ENCODE measurements around the gene IBTK.
"Not testable (repeated sequence)": the region's sequence is repeated elsewhere in the genome, so short reads cannot be mapped to it uniquely, and the experiment has no call there.

Gene IBTK

DNA sequence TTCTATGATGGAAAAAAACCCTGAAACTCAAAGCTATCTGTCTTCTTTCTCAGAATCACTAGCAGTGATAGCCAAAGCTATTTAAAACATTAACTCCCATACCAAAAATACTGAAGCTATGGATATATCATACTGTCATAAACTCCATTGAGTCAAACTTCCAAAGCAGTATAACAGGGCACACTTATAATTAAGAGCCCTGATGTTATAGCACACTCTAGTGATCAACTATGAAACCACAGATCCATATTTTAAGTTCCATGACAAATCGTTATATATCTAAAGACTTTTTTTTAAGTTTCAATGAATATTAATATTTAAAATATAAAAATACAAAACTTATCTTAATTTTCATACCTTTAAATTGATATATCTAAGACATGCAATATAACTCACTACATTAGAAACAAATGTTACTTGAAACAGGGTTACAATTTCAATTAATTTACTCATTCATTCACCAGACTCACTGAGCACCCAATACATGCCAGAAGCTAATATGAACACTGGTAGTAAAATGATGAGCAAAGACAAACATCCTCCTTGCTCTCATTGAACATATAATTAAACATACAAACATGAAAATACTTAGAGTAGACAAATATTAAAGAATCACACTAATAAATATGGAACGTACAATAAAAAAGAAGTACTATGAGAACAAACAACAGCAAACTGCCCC is 69.3 kb downstream of the IBTK start:
- no peak for DNase-seq (ENCODE audit: low read depth)

GRCh38 chr6:82176616-82177015 is 70.9 kb downstream of the IBTK start:
- no peak for DNase-seq (ENCODE audit: low read depth)

- no peak for DNase-seq (ENCODE audit: low read depth)
These were observed 75.0 kb downstream of the IBTK start for GRCh38 chr6:82172594-82172993.

- no peak for DNase-seq (ENCODE audit: low read depth)
These were observed 78.2 kb downstream of the IBTK start for GRCh38 chr6:82169138-82169876.

GRCh38 chr6:82166493-82166892 is 81.1 kb downstream of the IBTK start:
- no peak for DNase-seq (ENCODE audit: low read depth)

DNA sequence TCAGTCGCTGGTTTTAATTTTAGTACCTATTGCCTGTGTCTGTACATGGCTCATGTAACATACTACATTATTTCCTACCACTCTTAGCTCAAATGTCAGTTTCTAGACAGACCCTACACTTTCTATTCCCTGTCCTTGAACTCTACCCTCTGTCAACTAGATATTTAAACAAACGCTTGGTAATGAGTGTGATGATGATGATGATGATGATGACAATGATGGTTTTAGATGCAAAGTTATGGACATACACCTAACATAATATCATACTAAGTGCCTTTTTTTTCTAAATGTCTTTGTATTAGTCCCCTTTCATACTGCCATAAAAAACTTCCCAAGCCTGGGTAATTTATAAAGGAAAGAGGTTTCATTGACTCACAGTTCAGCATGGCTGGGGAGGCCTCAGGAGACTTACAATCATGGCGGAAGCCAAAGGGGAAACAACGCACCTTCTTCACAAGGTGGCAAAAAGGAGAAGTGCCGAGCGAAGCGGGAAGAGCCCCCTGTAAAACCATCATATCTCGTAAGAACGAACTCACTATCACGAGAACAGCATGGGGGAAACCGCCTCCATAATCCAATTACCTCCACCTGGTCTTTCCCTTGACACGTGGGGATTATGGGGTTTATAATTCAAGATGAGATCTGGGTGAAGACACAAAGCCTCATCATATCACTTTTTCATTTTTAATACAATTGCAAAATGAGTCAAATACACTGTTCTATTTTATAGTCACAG is 87.1 kb downstream of the IBTK start:
- DNase-seq (ENCODE audit: low read depth), result no peak

DNA sequence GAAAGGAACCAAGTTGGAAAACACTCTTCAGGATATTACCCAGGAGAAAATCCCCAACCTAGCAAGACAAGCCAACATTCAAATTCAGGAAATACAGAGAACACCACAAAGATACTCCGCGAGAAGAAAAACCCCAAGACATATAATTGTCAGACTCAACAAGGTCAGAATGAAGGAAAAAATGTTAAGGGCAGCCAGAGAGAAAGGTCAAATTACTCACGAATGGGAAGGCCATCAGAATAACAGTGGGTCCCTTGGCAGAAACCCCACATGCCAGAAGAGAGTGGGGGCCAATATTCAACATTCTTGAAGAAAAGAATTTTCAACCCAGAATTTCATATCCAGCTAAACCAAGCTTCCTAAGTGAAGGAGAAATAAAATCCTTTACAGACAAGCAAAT is 94.8 kb downstream of the IBTK start:
- not testable (repeated sequence) for DNase-seq (ENCODE audit: low read depth)

DNA sequence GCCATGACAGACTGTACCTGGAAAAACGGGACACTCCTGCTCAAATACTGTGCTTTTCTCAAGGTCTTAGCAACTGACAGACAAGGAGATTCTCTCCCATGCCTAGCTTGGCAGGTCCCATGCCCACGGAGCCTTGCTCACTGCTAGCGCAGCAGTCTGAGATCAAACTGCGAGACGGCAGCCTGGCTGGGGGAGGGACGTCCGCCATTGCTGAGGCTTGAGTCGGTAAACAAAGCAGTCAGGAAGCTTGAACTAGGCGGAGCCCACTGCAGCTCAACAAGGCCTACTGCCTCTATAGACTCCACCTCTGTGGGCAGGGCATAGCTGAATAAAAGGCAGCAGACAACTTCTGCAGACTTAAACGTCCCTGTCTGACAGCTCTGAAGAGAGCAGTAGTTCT is 96.4 kb downstream of the IBTK start:
- DNase-seq (ENCODE audit: low read depth), result not testable (repeated sequence)

- no peak for DNase-seq (ENCODE audit: low read depth)
These were observed 101.6 kb downstream of the IBTK start for GRCh38 chr6:82145926-82146452.

- no peak for DNase-seq (ENCODE audit: low read depth)
These were observed 102.6 kb downstream of the IBTK start for GRCh38 chr6:82144852-82145340.

DNA sequence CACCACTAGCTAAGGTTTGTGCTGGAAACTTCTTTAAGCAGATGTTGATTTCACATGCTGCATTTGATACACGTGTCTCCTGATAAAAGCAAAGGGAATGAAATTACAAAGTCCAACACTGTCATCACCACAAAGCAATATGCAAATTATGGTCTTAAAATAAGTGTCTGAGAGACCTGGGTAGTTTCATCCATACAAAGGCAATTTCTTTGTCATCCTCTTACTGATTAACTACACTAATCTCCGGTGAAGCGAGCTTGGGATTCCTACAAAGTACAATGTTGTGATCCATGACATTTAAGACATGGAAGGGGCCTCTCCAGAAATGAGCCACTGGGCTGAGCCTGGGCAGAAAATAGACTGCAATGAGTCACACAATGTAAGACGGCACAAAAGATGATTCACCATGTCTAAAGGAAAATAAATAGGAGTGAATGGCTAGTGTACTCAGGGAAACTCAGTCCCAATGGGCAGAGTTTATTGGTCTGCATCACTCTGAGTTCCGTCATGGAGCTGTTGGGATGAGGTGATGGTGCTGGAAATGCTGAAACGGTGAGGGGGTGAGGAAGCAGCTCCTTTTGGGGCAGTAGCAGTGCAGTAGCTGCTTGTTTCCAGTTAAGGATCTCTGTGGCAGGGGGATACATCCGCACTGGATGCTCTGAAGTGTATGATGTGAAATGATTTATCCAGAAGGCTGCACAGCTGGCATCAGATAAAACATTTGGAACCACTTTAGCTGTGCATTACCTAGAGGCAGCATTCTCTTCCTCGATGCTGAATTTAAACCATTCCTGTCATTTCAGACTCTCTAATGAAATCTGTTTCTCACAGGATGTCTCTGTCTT is 103.3 kb downstream of the IBTK start:
- DNase-seq (ENCODE audit: low read depth), result no peak

DNA sequence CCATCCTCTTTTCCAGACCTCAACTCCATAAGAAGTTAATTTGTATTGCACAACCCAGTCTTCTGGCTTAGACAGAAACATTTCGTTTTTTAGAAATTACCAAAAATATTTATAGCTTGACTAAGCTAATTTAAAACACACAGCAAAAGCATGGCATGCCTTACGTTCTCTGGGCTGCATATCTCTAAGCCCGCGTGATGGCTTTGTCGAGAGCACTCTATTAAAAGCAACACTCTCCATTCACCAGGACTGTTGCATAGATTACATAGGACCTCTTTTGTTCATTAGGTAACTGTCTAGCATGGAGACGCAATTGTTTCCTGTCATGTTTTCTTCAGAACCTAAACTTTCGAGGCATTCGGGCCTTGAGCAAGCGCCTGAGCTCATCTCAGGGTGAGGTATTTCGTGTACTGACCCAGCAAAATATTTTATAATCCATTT is 104.5 kb downstream of the IBTK start:
- no peak for DNase-seq (ENCODE audit: low read depth)

DNA sequence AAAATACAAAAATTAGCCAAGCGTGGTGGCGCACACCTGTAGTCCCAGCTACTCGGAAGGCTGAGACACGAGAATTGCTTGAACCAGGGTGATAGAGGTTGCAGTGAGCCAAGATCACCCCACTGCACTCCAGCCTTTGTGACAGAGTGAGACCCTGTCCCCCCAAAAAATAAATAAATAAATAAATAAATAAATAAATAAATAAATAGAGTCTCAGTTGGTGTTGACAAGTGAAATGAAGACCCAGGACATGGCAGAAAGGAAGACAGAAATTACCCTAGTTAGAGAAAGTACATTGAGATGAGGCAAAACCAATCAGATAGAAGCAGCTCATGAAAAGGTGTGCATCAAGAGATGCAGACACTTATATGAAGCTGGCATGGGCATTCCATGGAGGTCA is 105.0 kb downstream of the IBTK start:
- DNase-seq (ENCODE audit: low read depth), result no peak

DNA sequence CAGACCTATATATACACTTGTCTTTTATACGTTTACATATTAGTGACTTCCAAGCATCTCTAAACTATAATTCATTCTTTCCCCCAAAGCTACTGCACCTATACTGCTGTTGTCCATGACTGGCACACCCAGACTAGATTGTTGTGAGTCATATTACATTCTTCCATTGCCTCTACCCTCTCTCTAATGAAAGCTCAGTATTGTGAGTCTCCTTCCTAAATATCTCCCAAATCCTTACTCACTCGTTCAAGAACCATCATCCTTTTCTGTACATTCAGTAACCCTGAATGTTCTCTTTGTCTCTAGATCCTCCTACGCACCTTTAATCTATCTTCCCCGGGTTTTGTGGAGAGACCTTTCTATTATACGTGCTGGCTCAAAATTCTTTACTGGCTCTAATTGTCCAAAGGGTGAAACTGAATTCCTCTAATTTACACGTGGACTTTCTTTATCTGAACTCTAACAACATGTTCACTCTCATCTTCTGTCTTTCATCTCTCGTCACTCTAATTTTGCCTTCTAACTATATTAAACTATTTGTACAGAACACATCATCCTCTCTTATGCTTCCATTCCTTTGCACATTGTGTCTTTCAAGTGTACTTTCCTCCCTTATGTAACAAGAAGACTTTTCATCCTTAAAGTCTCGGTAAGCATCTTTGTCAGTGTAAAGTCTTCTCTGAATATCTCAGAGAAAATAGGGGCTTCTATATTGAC is 109.3 kb downstream of the IBTK start:
- no peak for DNase-seq (ENCODE audit: low read depth)

DNA sequence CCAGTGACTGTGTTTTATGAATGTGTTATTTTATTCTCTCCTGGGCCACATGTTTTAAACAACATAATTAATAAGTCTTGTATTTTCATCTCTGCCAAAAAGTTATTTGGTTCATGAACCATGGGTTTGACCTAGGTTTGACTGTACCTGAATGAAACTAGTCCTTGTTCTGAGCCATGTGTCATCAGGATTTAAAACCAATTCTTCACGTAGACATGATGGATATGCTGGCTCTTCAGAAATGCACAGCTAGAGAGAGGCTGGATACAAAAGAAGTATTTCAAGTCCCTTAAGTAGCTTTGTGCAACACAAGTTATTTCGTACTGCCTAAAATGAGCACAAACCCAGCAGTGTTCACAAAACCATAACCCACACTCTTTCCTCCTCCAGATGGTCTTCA is 116.1 kb downstream of the IBTK start:
- DNase-seq (ENCODE audit: low read depth), result no peak

DNA sequence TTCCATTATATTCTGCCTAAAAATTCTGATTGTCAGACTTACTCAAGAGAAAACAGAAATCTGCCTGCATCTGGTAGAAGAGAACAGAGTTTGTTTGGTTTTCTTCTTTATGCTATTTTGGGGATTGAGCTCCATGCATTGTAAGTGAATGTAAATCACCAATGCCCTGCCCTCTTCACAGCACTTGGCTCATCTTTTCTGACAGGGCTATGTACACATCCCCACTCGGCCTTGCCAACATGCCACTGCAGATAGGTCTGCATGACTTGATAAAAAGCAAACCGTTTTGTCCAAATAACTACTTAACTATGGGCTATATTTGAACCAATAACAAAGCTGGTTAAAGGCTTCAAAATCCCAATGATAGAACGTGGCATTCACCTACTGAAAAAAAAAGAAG is 117.7 kb downstream of the IBTK start:
- DNase-seq (ENCODE audit: low read depth), result no peak

- DNase-seq (ENCODE audit: low read depth), result not testable (repeated sequence)
These were observed 118.6 kb downstream of the IBTK start for GRCh38 chr6:82128973-82129372.

DNA sequence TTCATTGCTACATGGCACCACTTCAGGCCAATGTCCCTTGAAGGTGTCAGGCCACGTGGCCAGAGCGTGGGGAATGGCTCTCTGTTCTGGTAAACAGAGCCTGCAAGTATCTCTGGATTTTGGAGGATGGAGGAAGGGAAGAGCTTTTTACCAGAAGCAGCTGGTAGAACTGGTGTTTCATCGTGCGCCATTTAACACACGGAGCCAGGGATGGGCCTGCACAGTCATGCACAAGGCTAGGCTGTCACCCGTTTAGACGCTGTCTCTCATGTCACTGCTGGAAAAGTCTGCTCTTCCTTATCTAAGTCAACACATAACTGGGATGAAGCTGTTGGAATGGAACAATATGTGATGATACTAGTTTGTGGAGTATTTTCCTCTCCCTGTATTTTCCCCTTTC is 123.9 kb downstream of the IBTK start:
- DNase-seq (ENCODE audit: low read depth), result no peak
